Endodermal cell (in vitro differentiated cells): ENCODE measurements around the gene THADA. TPM values are rescaled to one million over a fixed set of nuclear protein-coding genes. Genes with fewer than 3 reads are reported as not detected.

ENCODE experiments used
- DNase-seq: peaks from one replicate; pipeline ENCODE4 v3.0.0-alpha.2; 2017
- H3K27ac ChIP-seq: 2 replicates; pipeline ENCODE4 v1.5.1; 2013; ENCODE audit warnings: mild to moderate bottlenecking, low read depth, low read length, moderate library complexity
- H3K27me3 ChIP-seq: 2 replicates; pipeline ENCODE4 v1.6.1; 2013; ENCODE audit warnings: mild to moderate bottlenecking, low read length, moderate library complexity; ENCODE audit not compliant: insufficient read depth, control insufficient read depth, poor library complexity, severe bottlenecking
- H3K36me3 ChIP-seq: 2 replicates; pipeline ENCODE4 v1.7.0; 2013; ENCODE audit warnings: mild to moderate bottlenecking, low read length, moderate library complexity; ENCODE audit not compliant: control insufficient read depth, insufficient read depth
- H3K4me1 ChIP-seq: one replicate; pipeline ENCODE4 v1.7.0; 2013; ENCODE audit warnings: low read length; ENCODE audit not compliant: control insufficient read depth, insufficient read depth
- H3K4me3 ChIP-seq: 2 replicates; pipeline ENCODE4 v1.5.1; 2013; ENCODE audit warnings: mild to moderate bottlenecking, low read length, moderate library complexity
- H3K9ac ChIP-seq: 2 replicates; pipeline ENCODE4 v1.6.1; 2013; ENCODE audit warnings: mild to moderate bottlenecking, low read length, moderate library complexity; ENCODE audit not compliant: poor library complexity, severe bottlenecking; ENCODE audit errors: extremely low read depth
- H3K9me3 ChIP-seq: 2 replicates; pipeline ENCODE4 v1.6.1; 2013; ENCODE audit warnings: mild to moderate bottlenecking, low read length, moderate library complexity; ENCODE audit not compliant: control insufficient read depth
- H3K27ac Mint-ChIP-seq: 2 replicates; pipeline ENCODE4 v1.8.0; 2020; ENCODE audit warnings: mixed read lengths
- H3K27me3 Mint-ChIP-seq: 2 replicates; pipeline ENCODE4 v1.8.0; 2021; ENCODE audit warnings: mild to moderate bottlenecking, mixed read lengths; ENCODE audit not compliant: insufficient read depth
- H3K36me3 Mint-ChIP-seq: 2 replicates; pipeline ENCODE4 v1.8.0; 2020; ENCODE audit warnings: low read depth, mixed read lengths
- H3K4me1 Mint-ChIP-seq: 2 replicates; pipeline ENCODE4 v1.8.0; 2020; ENCODE audit warnings: mixed read lengths
- H3K4me3 Mint-ChIP-seq: 2 replicates; pipeline ENCODE4 v1.8.0; 2020; ENCODE audit warnings: mild to moderate bottlenecking, moderate library complexity, mixed read lengths
- H3K9me3 Mint-ChIP-seq: 2 replicates; pipeline ENCODE4 v1.8.0; 2020; ENCODE audit warnings: mild to moderate bottlenecking, mixed read lengths
- CTCF ChIP-seq: fragments of 200-600 bp; sonication (generic); conservative IDR thresholded peaks from 2 replicates; pipeline ENCODE4 v1.5.0; 2021; ENCODE audit warnings: antibody characterized with exemption, mild to moderate bottlenecking
- WGBS, 2 experiments: methylation state at CpG; one replicate each; pipeline versions ENCODE4 v1.1.5 to v1.1.7; 2013; ENCODE audit warnings: missing lambda C conversion rate in 2 of 2, mixed read lengths in 1 of 2; ENCODE audit not compliant: insufficient coverage in 1 of 2, insufficient read length in 1 of 2; 5-methylcytosine and 5-hydroxymethylcytosine counted together
- total RNA-seq, 2 donors: library from RNA; stranded (reverse); fragmentation: NEBNext Ultra II Directional in 1 of 2; extraction: Animal tissue kit (Norgen Biotek cat#: 25700) in 1 of 2; gene quantifications; 2 replicates in 1 of 2; 3 replicates in 1 of 2; pipeline ENCODE4 v1.2.1, GENCODE V29; 2021

THADA gene
- total RNA-seq, 2 donors from 2014 or later: 32.8 to 35.0 TPM

- Mint-ChIP-seq H3K27ac (no peak overlapping the region), H3K4me1 (peaks cover 4% of the 10 kb centered on the region), H3K27me3 (no peaks in the 10 kb centered on the region), H3K4me3 (no peak overlapping the region), H3K9me3 (no peaks in the 10 kb centered on the region), H3K36me3 (peaks cover 17% of the 10 kb centered on the region)
- Histone ChIP-seq H3K27ac (no peak overlapping the region), H3K9me3 (peaks cover 11% of the 10 kb centered on the region), H3K9ac (no peak overlapping the region), H3K36me3 (peaks cover 15% of the 10 kb centered on the region), H3K27me3 (no peaks in the 10 kb centered on the region), H3K4me1 (peaks cover 4% of the 10 kb centered on the region), H3K4me3 (no peak overlapping the region)
- TF ChIP-seq CTCF: no peak
- DNase-seq: no peak
- 83 to 97% methylated on average over 1 of the region's 1 CpG for WGBS, 2 experiments
Observed at GRCh38 chr2:43525506-43525905, 70.3 kb downstream of the THADA start.

GRCh38 chr2:43524177-43524965 lies 71.5 kb downstream of the THADA start:
- H3K4me1 ChIP-seq: peaks cover 4% of the 10 kb centered on the region
- H3K27me3 Mint-ChIP-seq: no peaks in the 10 kb centered on the region
- H3K9me3 ChIP-seq: peaks cover 11% of the 10 kb centered on the region
- peaks cover 3% of the 10 kb centered on the region for H3K4me1 Mint-ChIP-seq
- peaks cover 15% of the 10 kb centered on the region for H3K36me3 ChIP-seq
- peaks cover 15% of the 10 kb centered on the region for H3K36me3 Mint-ChIP-seq
- no peaks in the 10 kb centered on the region for H3K9me3 Mint-ChIP-seq
- 57 to 89% methylated on average over 1 to 3 of the region's 3 CpGs for WGBS, 2 experiments
- DNase-seq: no peak
- no peak overlapping the region for H3K4me3 Mint-ChIP-seq
- H3K27me3 ChIP-seq: no peaks in the 10 kb centered on the region
- no peak overlapping the region for H3K27ac ChIP-seq
- no peak overlapping the region for H3K27ac Mint-ChIP-seq
- no peak overlapping the region for H3K4me3 ChIP-seq
- H3K9ac ChIP-seq: no peak overlapping the region
- TF ChIP-seq CTCF: peak; percentile 76

- no peak overlapping the region for H3K4me3 ChIP-seq
- no peak for TF ChIP-seq CTCF
- Mint-ChIP-seq H3K27ac (no peak overlapping the region), H3K36me3 (peaks cover 15% of the 10 kb centered on the region), H3K4me1 (peaks cover 4% of the 10 kb centered on the region), H3K27me3 (no peaks in the 10 kb centered on the region), H3K4me3 (no peak overlapping the region), H3K9me3 (no peaks in the 10 kb centered on the region)
- H3K27ac ChIP-seq: no peak overlapping the region
- H3K36me3 ChIP-seq: peaks cover 15% of the 10 kb centered on the region
- no peaks in the 10 kb centered on the region for H3K27me3 ChIP-seq
- DNase-seq: no peak
- no peak overlapping the region for H3K9ac ChIP-seq
- peaks cover 11% of the 10 kb centered on the region for H3K9me3 ChIP-seq
- H3K4me1 ChIP-seq: peaks cover 4% of the 10 kb centered on the region
Observed at GRCh38 chr2:43522177-43522576, 73.7 kb downstream of the THADA start.
